ENCODE data around the gene MAG. TPM values are rescaled to one million over a fixed set of nuclear protein-coding genes. Genes with fewer than 3 reads are reported as not detected.
"Not testable (repeated sequence)": the region's sequence is repeated elsewhere in the genome, so short reads cannot be mapped to it uniquely, and the experiment has no call there.

The MAG gene
- total RNA-seq, 4 donors from 2014 or later: 1.7 to 19.2 (median 2.7) TPM; not detected in 1

- Histone ChIP-seq H3K4me3 (replicated peaks in 1 of 3) (no peak overlapping the region), H3K27ac (no peak overlapping the region), H3K9me3 (no peaks in the 10 kb centered on the region), H3K27me3 (no peaks in the 10 kb centered on the region), H3K36me3 (no peaks in the 10 kb centered on the region), H3K4me1 (peaks cover 0 to 7% of the 10 kb centered on the region in 2 donors)
- no peak for DNase-seq
- TF ChIP-seq, protein P1, sequence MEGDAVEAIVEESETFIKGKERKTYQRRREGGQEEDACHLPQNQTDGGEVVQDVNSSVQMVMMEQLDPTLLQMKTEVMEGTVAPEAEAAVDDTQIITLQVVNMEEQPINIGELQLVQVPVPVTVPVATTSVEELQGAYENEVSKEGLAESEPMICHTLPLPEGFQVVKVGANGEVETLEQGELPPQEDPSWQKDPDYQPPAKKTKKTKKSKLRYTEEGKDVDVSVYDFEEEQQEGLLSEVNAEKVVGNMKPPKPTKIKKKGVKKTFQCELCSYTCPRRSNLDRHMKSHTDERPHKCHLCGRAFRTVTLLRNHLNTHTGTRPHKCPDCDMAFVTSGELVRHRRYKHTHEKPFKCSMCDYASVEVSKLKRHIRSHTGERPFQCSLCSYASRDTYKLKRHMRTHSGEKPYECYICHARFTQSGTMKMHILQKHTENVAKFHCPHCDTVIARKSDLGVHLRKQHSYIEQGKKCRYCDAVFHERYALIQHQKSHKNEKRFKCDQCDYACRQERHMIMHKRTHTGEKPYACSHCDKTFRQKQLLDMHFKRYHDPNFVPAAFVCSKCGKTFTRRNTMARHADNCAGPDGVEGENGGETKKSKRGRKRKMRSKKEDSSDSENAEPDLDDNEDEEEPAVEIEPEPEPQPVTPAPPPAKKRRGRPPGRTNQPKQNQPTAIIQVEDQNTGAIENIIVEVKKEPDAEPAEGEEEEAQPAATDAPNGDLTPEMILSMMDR (IDR thresholded peaks at IDR 0.05): no peak
- no peak for TF ChIP-seq POLR2A (IDR thresholded peaks at IDR 0.05)
- intact Hi-C loops (cut with DNase I): loop anchor here (5.0 to 10.0 kb wide), 3 partner anchors 114 to 261 kb away; partner anchors contain the start of genes HAUS5 and KRTDAP
- 88 to 89% methylated on average over 9 of the region's 9 CpGs for WGBS, 2 donors
These were observed 61.7 kb downstream of the MAG start for GRCh38 chr19:35353635-35354034.

DNA sequence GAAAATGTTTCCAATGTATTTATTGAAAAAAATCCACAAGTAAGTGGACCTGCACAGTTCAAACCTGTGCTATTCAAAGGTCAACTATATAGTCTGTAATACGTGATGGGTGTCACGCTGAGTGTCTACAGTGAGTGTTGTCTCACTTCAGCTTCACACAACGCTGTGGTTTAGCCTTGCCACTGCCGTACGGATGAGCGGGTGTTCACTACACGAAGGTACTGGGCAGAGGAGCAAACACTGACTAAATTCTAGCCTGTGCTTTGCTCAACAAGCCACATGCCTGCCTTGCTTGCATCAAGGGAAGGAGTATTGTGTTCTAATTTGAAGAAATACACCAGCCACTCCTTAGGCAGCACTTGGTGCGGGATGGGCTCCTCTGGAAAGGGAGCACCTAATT is 62.9 kb downstream of the MAG start:
- Histone ChIP-seq H3K9me3 (no peaks in the 10 kb centered on the region), H3K27ac (no peak overlapping the region), H3K36me3 (no peaks in the 10 kb centered on the region), H3K4me3 (replicated peaks in 1 of 3) (no peak overlapping the region), H3K27me3 (no peaks in the 10 kb centered on the region), H3K4me1 (peaks cover 0 to 7% of the 10 kb centered on the region in 2 donors)
- TF ChIP-seq, protein P1 (IDR thresholded peaks at IDR 0.05): no peak
- 86 to 92% methylated on average over 8 of the region's 8 CpGs for WGBS, 2 donors
- intact Hi-C loops (cut with DNase I): loop anchor here (5.0 to 10.0 kb wide), 3 partner anchors 112 to 260 kb away; partner anchors contain the start of genes HAUS5 and KRTDAP
- DNase-seq: no peak

DNA sequence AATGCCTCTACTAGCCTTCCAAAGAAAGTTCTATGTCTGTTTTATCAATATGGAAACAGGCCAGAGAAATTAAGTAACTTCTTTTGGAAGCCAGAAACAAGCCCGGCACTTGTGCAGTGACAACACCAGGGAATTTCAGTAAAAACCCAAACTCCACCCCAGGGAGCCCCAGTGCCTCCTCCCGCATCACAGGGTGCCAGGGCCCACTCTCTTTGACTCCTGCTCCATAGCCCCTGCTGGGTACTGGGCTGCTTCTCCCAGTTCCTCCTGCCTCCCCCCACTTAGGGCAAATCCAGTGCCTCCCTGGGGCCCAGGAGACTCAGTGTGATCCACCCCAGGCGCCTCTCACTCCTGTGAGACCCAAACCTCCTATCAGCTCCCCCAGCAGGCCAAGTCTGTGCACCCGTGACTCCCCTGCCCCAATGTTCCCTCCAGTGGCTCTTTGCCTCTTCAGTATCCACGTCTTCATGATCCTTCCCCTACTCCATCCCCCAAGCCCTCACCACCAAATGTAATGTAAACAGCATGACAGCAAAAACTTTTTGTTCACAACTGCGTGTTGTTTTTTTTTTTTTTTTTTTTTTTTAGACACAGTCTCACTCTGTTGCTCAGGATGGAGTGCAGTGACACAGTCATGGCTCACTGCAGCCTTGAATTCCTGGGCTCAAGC is 64.0 kb downstream of the MAG start:
- TF ChIP-seq, protein P1 (IDR thresholded peaks at IDR 0.05): no peak
- no peak for TF ChIP-seq POLR2A (IDR thresholded peaks at IDR 0.05)
- no peaks in the 10 kb centered on the region for H3K36me3 ChIP-seq
- intact Hi-C loops (cut with DNase I): loop anchor here (10.0 kb wide), 1 partner anchor 259 kb away; the partner anchor contains the start of gene HAUS5
- no peaks in the 10 kb centered on the region for H3K27me3 ChIP-seq
- H3K4me1 ChIP-seq: peaks cover 0 to 7% of the 10 kb centered on the region in 2 donors
- H3K4me3 ChIP-seq (replicated peaks in 1 of 3): no peak overlapping the region
- DNase-seq: peak; percentile 51 to 60
- 36 to 43% methylated on average over 6 of the region's 6 CpGs for WGBS, 2 donors
- no peaks in the 10 kb centered on the region for H3K9me3 ChIP-seq
- peak overlapping the region in 1 of 3 donors; percentile 69 for H3K27ac ChIP-seq

- no peak for DNase-seq
- no peak within 1 kb of the TSS for H3K4me3 ChIP-seq (replicated peaks in 1 of 3)
- intact Hi-C loops (cut with DNase I): loop anchor here (10.0 kb wide), 1 partner anchor 257 kb away; the partner anchor contains the start of gene HAUS5
These were observed 66.1 kb downstream of the MAG start, which contains the start of gene FFAR3 for GRCh38 chr19:35357867-35358573. TSS of gene FFAR3 (plus strand) at chr19:35358460. CDS start at chr19:35358891, 431 bp downstream.

DNA sequence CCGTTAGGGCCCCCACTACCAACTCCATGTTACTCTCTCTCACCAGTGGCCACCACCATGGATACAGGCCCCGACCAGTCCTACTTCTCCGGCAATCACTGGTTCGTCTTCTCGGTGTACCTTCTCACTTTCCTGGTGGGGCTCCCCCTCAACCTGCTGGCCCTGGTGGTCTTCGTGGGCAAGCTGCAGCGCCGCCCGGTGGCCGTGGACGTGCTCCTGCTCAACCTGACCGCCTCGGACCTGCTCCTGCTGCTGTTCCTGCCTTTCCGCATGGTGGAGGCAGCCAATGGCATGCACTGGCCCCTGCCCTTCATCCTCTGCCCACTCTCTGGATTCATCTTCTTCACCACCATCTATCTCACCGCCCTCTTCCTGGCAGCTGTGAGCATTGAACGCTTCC is 66.9 kb downstream of the MAG start:
- not testable (repeated sequence) for H3K27me3 ChIP-seq; H3K36me3 ChIP-seq; H3K4me3 ChIP-seq (replicated peaks in 1 of 3); DNase-seq; H3K9me3 ChIP-seq; H3K27ac ChIP-seq; H3K4me1 ChIP-seq
- WGBS, 2 donors: 85% methylated on average over 8 of the region's 16 CpGs; no CpG with 5 or more reads in 1 of the 2 donors
- intact Hi-C loops (cut with DNase I): loop anchor here (10.0 kb wide), 1 partner anchor 256 kb away; the partner anchor contains the start of gene HAUS5

More at GRCh38 chr19:35357867-35358573, 66.1 kb downstream of the MAG start, which contains the start of gene FFAR3:
- Histone ChIP-seq H3K27ac (no peak within 1 kb of the TSS), H3K4me1 (peaks cover 0 to 7% of the 10 kb centered on the region in 2 donors), H3K36me3 (no peaks in the 10 kb centered on the region), H3K9me3 (no peaks in the 10 kb centered on the region), H3K27me3 (no peaks in the 10 kb centered on the region)
- WGBS, 2 donors: 61 to 65% methylated on average over 15 to 18 of the region's 18 CpGs
- TF ChIP-seq, protein P1 (IDR thresholded peaks at IDR 0.05): no peak
- no peak for TF ChIP-seq POLR2A (IDR thresholded peaks at IDR 0.05)

- not testable (repeated sequence) for H3K9me3 ChIP-seq; DNase-seq; H3K27me3 ChIP-seq; H3K4me1 ChIP-seq; H3K36me3 ChIP-seq; H3K27ac ChIP-seq; H3K4me3 ChIP-seq (replicated peaks in 1 of 3)
- intact Hi-C loops (cut with DNase I): loop anchor here (10.0 kb wide), 1 partner anchor 255 kb away; the partner anchor contains the start of gene HAUS5
- 93 to 98% methylated on average over 11 to 19 of the region's 21 CpGs for WGBS, 2 donors
These were observed 67.4 kb downstream of the MAG start for GRCh38 chr19:35359395-35359794.

DNA sequence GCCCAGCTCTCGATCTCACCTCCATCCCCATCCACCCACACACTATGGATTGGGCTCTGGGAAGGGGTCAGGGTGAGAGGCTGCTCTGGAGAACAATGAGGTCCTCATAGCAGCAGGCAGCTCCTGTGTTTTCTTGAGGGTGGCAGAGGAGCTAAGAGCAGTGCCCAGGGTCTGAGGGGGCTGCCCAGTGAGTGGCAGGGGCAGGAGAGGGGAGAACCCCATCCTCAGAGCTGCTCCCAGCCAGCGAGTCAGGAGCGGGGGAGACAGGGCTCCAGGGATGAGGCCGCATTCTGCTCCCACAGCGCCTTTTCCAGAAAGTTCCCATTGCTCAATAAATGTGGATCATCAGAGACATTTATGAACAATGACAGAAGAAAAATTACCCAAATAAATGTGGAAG is 68.1 kb downstream of the MAG start:
- intact Hi-C loops (cut with DNase I); H3K4me1 ChIP-seq; H3K27ac ChIP-seq; H3K4me3 ChIP-seq (replicated peaks in 1 of 3); H3K27me3 ChIP-seq; H3K9me3 ChIP-seq; DNase-seq; H3K36me3 ChIP-seq: not testable (repeated sequence)
- no CpG with 5 or more reads among the region's 5 CpGs for WGBS, 2 donors

All from thyroid gland (tissue), 4 donors.